GM11168 (cell line): ENCODE data around the gene KCNJ16.
"Not testable (repeated sequence)": the region's sequence is repeated elsewhere in the genome, so short reads cannot be mapped to it uniquely, and the experiment has no call there.

Experiments
- in situ Hi-C: fragments of 300-500 bp; cut with MboI; formaldehyde crosslinking; loops from one replicate; pipeline ENCODE4 v1.12.0; 2022; ENCODE audit warnings: low sequenced_read_pairs; ENCODE audit not compliant: unreplicated experiment

The KCNJ16 gene

GRCh38 chr17:70074956-70075355, at the start of gene KCNJ16:
KCNJ16 (plus strand) TSS chr17:70075225; CDS start chr17:70132088, 56,863 bp downstream.
- in situ Hi-C loops = no loop called here

GRCh38 chr17:70028397-70028796, 46.6 kb upstream of the KCNJ16 start:
- in situ Hi-C loops = no loop called here

GRCh38 chr17:70028978-70029767, 45.9 kb upstream of the KCNJ16 start:
- in situ Hi-C loops = no loop called here

- in situ Hi-C loops = no loop called here
Measured at GRCh38 chr17:70030371-70030770, 44.7 kb upstream of the KCNJ16 start.

GRCh38 chr17:70031341-70031740, 43.7 kb upstream of the KCNJ16 start:
- in situ Hi-C loops = no loop called here

- in situ Hi-C loops = no loop called here
Measured at GRCh38 chr17:70033165-70033564, 41.9 kb upstream of the KCNJ16 start.

- in situ Hi-C loops = no loop called here
Measured at GRCh38 chr17:70034158-70034557, 40.9 kb upstream of the KCNJ16 start.

GRCh38 chr17:70037498-70037897, 37.5 kb upstream of the KCNJ16 start:
- in situ Hi-C loops = no loop called here

- in situ Hi-C loops = no loop called here
Measured at GRCh38 chr17:70040336-70040735, 34.7 kb upstream of the KCNJ16 start.

- in situ Hi-C loops = no loop called here
Measured at GRCh38 chr17:70041061-70041460, 34.0 kb upstream of the KCNJ16 start.

GRCh38 chr17:70041540-70041939, 33.5 kb upstream of the KCNJ16 start:
- in situ Hi-C loops = no loop called here

GRCh38 chr17:70045780-70046179, 29.2 kb upstream of the KCNJ16 start:
- in situ Hi-C loops = not testable (repeated sequence)

- in situ Hi-C loops = no loop called here
Measured at GRCh38 chr17:70047619-70048419, 27.2 kb upstream of the KCNJ16 start.

- in situ Hi-C loops = no loop called here
Measured at GRCh38 chr17:70049801-70050591, 25.0 kb upstream of the KCNJ16 start.

- in situ Hi-C loops = no loop called here
Measured at GRCh38 chr17:70050931-70051330, 24.1 kb upstream of the KCNJ16 start.

GRCh38 chr17:70053241-70054234, 21.5 kb upstream of the KCNJ16 start:
- in situ Hi-C loops = no loop called here

- in situ Hi-C loops = no loop called here
Measured at GRCh38 chr17:70055000-70055399, 20.0 kb upstream of the KCNJ16 start.

GRCh38 chr17:70059071-70059470, 16.0 kb upstream of the KCNJ16 start:
- in situ Hi-C loops = no loop called here

- in situ Hi-C loops = no loop called here
Measured at GRCh38 chr17:70059649-70060048, 15.4 kb upstream of the KCNJ16 start.
